Keratinocyte (primary cell): Measurements from ENCODE around the gene GLI2.

Source experiments
- CTCF ChIP-seq, 3 experiments: IDR thresholded peaks in 1 of 3; conservative IDR thresholded peaks in 1 of 3; optimal IDR thresholded peaks in 1 of 3; 2 replicates in 2 of 3; 3 replicates in 1 of 3; pipeline versions ENCODE3 to v1.5.1; 2011; ENCODE audit warnings: low read length in 3 of 3, mild to moderate bottlenecking in 3 of 3, moderate library complexity in 2 of 3, control low read depth in 1 of 3, inconsistent platforms in 1 of 3; ENCODE audit not compliant: insufficient read depth in 2 of 3; ENCODE audit errors: extremely low read depth in 1 of 3
- EZH2 ChIP-seq: IDR thresholded peaks from one replicate; pipeline ENCODE4 v1.6.1; 2012; ENCODE audit warnings: inconsistent platforms, mild to moderate bottlenecking, low read length, moderate library complexity

DNA sequence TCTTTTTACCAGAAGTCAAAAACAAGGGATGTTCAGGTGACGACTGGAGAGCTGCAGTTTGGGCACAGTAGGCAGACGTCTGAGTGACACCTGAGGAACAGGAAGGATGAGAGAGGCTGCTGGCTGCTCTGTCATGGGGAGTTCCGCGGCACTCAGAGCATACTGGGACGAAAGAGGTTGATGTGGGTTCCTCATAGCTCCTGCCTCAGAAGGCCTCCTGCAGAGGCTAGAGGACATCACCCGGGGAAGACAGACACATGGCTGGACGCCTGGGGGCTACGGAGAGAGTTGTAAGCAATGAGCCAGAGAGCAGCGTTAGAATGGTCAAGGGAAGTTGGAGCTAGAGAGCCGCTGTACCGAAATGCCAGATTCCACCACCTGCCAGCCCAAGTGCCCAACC is 45.1 kb upstream of the GLI2 start:
- no peak for TF ChIP-seq EZH2
- TF ChIP-seq CTCF (optimal IDR thresholded peaks at IDR 0.05 in 1 of 3, IDR thresholded peaks at IDR 0.05 in 1 of 3, conservative IDR thresholded peaks at IDR 0.05 in 1 of 3; ENCODE audit: extremely low read depth in 1 of 3, insufficient read depth in 2 of 3, low read length in 3 of 3): no peak
